Head of caudate nucleus (tissue), 42 donors: ENCODE measurements around the gene TOR4A.

Experiments used
- DNase-seq, 42 donors: peaks; one replicate each; pipeline versions ENCODE4 v3.0.0 to v3.0.0-alpha.2; 2020 to 2021; ENCODE audit warnings: mixed read lengths in 7 of 42
- intact Hi-C: fragments of 100-400 bp; cut with DNase I; formaldehyde crosslinking; loops from one replicate; pipeline ENCODE4 v1.15.0; 2022

TOR4A gene

DNA sequence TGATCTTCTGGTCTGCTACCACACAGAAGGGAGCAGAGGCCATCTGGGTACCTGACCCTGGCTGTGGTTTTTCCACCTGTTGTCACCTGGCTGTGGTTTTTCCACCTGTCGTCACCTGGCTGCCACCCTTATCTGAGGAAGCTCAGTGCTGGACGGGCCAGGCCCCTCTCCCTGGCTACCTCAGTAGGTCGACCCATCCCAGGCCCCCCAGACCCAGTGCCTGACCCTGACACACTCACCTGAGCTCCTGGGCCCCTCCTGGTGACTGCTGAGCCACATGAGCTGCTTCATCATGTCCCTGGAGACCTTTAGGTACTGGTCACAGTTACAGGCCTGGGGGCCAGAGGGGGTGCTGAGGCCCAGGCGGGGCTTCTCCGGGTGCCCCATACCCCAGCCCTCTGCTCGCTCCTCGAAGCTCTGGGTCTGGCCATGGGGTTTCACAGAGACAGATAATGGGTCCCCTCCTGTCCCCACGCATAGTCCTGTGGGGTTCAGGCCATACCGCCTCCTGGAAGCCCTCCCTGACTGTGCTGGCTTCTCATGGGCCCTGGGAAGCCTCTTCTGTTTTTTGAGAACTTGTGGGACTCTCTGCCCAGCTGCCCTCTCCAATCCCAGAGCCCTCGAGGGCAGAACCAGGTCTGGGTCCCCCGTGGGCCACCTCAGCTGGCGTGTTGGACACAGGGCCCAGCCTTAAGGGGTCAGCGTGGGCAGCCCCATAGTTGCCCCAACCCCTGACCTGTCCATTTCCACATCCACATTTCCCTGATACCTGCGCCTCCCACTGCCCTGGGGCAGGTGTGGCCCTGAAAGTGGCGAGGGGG lies 32.1 kb downstream of the TOR4A start:
- intact Hi-C loops = loop anchor here (10.0 kb wide), 1 partner anchor 115 kb away; the partner anchor contains the start of genes EXD3 and NOXA1
- DNase-seq = peak in 3 of 42 donors; percentile 7 to 40 (median 15)

DNA sequence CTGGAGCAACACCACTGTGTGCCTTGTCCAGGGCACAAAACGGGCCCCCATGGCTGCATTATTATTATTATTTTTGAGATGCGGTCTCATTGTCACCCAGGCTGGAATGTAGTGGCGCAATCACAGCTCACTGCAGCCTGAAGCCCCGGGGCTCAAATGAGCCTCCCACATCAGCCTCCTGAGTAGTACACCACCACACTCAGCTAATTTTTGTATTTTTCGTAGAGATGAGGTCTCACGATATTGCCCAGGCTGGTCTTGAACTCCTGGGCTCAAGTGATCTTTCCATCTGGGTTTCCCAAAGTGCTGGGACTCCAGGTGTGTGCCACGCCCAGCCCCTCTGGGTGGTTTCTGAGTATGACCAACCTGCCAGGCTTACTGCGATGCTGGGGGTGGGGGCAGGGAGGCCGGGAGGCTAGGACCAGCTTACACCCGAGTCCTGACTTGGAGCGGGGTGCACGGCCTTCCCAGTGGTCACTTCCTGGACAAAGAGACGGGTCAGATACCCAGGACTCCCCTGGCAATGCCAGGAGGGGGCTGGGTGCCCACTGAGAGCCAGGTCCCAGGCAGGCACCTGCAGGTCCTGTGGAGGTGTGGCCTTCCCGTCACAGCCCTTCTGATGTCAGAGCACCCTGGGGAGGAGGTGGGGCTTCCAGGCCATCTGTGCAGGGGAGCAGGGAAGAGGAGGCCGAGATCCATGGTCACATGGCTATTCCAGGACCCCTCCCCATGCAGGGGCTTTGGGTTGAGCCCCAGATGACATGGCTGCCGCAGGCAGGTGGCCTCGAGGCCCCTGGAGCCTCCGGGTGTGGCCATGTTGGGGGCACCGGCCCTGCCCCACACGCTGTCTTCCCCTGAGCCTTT lies 32.9 kb downstream of the TOR4A start:
- intact Hi-C loops = no loop called here
- peak in 3 of 42 donors; percentile 8 to 30 (median 27) for DNase-seq

DNA sequence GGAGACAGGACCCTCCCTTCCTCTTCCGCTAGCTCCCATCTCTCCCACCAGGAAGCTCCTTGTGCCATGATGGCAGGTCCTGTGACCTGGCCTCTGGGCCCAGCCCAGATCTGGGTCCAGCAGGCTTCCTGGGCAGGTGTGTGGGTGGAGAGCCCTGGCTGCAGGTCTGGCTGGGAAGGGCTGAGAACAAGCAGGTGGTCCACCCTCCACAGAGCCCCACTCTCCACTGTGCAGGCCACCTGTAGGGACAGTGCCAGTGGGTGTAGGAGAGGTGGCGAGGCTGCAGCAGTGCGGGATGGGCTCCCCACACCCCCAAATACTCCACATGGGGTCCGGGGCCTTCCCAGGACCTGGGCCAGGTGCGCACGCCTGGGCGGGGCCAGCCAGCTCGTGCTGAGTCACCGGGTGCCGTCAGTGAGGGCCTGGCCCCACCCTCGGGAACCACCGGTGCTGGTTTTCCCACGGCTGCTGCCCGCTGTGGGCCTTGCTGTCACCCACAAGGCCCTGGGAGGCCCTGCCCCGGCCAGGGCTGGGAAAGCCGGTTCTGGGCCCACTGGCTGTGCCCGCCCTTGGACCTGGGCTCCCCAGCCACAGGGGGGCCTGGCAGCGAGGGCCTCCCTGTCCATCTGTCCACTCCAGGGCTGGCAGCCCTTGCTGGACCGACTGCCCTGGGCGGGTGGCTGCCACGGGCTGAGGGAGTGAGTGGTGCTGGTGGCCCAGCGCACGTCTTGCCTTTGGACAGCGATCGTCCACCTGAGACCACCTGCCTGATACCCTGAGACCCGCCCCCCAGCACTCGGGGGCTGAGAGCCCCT lies 33.9 kb downstream of the TOR4A start:
- intact Hi-C loops = no loop called here
- peak in 9 of 42 donors; percentile 1 to 42 (median 13) for DNase-seq

DNA sequence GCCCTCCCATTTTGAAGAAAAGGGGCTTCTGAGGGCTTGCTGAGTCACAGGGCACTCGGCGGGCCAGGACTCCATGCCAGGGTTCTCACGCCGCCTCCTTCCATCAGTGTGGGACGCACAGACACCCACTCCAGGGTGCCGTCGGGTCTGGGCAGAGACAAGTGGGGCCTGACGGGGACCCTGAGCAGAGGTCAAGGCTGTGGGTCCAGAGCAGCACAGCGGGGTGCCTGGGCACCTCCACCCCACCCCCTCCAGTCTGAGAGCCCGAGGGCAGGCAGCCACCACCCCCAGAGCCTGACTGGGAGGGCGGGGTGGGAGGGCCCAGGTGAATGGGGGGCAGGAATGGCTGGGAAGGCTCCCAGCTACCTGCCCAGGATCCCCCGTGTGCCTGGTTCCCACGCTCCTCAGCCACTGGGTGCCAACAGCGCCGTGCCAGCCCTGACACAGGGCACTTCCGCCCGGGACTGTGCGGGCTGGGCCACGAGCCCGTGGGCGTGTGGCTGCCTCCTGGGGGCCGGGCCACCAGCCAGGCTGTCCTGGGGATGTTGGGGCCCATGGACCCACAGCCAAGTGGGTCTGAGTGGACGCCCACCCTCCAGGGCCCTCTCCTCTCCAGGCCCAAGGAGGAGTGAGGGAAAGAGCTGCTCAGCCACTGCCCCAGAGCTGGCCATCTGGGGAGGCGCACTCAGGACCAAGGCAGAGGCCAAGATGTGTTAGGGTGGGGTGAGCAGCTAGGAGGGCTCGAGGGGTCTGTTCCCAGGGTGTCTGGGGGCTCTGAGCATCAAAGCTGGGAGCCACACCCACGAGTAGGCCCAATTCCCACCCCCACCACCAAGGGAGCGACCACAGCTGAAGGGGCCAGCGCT lies 34.7 kb downstream of the TOR4A start:
- peak in 6 of 42 donors; percentile 2 to 36 (median 14) for DNase-seq
- intact Hi-C loops = no loop called here

DNA sequence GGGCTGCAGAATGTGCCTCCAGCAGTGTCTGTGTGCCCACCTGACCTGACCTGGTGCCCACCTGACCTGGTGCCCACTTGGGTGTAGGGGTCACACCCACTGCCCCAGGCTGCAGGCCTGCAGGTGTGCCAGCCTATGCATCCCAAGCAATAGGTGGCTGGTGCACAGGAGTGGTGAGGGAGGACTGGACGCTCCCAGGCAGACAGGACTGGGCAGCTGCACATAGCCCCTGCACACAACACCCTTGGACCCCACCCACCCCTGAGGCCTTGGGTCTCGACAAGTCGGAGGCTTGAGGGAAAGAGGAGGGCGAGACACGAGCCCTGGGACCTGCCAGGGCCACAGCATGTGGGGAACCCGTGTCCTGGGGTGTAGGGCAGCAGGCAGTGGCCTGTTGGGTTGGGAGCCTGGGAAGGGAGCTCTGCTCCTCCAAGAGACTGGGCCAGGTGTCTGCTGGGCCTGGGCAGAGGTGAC lies 35.4 kb downstream of the TOR4A start:
- intact Hi-C loops = no loop called here

DNA sequence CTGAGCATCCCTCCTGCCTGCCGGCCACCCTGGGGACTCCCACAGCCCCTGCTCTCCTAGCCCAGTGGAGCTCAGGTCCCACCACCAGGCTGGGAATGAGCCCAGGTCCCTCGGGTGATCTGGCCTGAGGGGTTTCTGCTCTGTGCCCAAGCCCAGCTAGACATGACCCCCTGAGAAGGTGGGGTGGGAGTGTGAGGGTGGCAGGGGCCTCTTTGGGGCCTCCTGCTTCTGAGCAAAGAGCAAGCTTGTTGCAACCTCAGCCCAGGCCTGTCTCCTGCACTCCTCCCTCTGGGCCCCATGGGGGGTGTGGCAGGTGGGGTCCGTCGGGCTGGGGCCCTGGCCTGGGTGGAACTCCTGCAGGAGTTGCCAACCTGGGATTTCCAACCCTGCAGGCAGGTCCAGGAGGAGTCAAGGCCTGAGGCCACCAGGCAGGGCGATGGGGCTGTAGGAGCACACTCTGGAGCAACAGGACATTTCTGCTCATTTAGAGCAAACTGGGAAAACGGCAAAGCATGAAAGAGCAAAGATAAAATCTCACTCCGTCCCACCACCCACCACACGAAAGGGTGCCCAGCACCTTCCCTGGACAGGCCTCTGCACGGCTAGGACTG lies 35.9 kb downstream of the TOR4A start:
- DNase-seq = peak in 6 of 42 donors; percentile 2 to 41 (median 14)
- intact Hi-C loops = no loop called here

More for the DNA sequence above, 35.4 kb downstream of the TOR4A start:
- peak in 8 of 42 donors; percentile 2 to 37 (median 22) for DNase-seq

DNA sequence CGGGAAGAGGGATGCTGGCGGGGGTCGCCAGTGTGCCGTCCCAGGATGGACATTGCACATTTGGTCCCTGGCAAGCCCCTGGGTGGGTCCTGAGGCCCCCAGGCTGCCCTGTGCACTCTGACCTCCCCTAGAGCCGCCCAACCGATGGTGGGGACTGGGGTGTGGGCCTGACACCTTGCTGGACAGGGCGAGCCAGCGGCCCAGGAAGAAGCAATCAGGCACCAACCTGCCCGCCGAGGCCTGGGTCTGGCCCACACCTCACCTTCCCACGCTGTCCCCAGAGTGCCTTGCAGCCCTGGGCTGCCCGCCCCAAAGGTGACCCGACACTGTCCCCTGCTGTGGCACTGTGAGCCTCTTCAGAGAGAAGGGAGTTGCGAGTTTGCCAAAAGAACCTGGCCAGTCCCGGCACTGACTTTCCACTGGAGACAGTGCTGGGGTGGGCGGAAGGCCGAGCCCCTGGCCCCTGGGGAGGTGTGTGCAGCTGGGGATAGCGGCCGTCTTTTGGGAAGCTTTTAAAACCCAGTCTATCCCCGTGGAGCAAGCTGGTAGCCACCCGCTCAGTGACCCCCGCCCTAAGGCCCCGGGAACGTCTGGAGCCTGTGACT lies 36.5 kb downstream of the TOR4A start:
- intact Hi-C loops = no loop called here
- DNase-seq = peak in 5 of 42 donors; percentile 2 to 37 (median 25)

DNA sequence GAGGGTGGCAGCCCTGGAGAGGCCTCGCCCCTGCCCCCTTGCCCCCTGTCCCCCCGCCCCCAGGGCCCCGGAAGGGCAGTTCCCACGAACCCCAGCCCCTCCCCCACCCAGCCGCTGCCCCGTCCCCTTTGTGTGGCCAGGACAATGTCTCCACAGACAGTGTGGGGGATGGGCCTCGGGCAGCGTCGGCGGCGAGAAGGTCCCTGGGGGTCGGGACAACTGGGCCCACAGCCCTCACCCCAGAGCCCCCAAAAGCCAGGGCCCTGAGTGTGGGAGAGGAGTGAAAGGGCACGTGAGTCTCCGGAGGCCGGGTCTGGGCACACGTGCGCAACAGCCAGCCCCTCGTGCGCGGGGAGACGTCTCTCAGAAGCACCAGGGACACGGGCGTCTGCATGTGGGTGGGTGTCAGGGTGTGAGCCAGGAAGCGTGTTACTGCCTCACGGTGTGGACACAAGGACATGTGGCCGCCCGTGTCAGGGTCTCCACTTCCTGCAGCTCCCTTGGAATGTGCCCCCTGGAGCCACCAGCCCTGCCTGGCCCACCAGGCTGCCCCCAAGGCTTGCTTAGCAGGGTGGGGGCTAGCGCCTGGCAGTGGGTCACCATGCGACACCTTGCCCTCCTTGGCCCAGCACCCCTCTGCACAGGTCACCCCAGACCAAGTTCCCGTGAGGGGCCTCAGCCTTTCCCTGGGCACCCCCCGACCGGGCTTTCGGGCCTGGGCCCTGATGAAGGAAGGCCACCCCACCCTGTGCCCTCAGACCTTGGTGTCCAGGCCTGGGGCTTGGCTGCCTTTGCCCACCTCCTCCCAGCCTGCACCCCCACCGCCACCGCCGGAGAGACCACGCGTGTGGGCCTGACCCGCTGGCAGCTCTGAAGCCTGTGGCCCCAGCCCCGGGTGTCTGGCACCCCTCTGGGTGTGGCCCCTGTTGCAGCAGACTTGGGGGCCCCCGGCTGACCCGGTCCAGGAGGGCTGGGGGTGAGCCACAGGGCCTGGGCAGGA lies 37.3 kb downstream of the TOR4A start:
- intact Hi-C loops = no loop called here
- peak in 8 of 42 donors; percentile 2 to 38 (median 20) for DNase-seq

DNA sequence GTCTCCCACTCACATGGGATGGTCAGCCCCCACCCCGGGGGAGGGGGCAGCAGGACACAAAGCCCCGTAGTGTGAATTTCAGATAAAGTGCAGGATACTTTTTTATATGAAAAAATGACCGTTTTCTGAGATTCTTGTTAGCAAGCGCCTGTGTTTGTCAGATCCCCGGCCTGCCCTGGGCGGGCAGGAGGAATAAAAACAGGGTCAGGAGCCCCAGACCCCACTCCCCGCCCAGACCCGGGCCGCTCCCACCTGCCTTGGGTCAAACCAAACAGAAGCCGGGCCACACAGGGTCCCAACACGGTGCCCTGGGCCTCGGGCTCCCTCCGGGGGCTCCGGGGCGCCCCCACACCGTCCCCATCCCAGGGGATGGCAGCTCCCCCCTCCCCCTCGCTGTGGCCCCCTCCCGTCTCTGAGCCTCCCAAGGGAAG lies 38.1 kb downstream of the TOR4A start:
- intact Hi-C loops = no loop called here
- DNase-seq = peak in 1 of 42 donors; percentile 19

DNA sequence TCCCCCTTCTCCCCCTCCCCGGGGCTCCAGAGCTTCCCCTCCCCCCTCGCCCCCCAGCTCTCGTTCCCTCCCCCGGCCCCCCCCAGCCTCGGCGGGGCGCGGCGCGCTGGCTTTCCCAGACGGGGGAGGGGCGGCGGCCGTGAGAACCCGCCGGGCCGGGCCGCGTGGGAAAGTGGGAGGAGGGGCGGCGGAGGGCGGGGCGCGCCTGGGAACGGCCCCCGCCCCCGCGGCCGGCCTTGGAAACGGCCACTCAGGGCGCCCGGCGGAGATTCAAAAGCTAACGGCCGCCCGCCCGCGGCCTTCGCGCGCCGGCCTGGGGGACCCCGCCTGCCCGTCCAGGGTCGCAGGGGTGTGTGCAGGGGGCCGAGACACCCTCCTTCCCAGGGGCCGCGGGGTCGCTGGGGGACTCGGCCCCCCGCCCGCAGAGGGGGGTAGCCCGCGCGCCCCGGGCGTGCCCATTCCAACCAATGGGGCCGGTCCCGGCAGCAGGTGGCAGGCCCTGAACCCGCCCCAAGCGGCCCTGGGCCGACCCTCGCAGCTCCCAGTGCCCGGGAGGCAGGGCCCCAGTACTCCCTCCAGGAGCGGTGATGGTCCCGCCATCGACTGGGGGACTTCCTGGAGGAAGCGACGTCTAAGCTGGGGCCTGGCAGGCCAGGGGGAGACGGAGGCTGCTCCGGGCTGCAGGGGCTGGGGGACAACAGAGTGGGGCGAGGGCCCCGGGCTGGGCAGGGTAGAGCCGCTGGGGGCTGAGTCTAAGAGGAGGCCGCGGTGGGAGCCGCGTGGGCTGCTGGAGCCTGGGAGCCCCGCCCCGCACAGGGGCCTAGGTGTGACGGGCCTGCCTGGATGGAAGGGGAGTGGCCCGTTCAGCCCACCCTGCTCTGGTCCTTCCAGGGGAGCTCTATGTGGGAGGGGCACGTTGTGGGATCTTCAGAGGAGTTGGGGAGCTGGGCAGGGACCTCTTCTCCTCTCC lies 38.8 kb downstream of the TOR4A start:
- intact Hi-C loops = no loop called here
- peak in 7 of 42 donors; percentile 2 to 55 (median 24) for DNase-seq

DNA sequence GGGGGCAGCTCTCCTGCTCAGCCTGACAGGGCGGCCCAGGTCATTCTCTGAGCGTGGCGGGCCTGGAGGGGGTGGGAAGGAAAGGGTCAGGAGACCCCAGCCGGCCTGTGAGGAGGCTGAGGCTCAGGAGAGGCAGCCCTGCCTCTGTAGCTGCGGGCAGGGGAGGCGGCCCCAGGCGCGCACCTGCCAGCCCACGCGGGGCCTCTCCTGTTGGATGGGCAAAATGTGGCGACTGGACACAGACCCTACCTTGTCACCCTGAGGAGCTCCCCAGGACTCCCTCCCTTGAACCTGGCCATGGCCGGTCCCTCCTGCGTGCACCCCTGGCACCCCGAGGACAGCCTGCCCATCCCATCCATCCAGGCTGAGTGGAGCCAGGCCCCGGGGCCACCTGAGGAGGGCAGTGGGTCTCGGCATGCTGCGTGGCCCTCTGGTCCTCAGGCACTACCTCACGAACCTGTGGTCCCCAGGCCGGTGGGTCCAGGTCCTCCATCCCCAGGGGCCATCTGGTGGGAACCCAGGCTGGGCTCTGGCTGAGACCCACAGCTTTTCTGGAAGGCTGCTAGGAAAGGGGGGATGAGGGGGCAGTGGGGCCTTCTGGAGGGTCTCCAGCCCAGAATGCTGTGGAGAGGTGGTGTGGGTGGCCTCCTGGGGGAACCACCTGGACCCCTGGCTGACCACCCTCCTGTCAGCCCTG lies 39.6 kb downstream of the TOR4A start:
- intact Hi-C loops = no loop called here
- DNase-seq = peak in 3 of 42 donors; percentile 1 to 38 (median 24)

DNA sequence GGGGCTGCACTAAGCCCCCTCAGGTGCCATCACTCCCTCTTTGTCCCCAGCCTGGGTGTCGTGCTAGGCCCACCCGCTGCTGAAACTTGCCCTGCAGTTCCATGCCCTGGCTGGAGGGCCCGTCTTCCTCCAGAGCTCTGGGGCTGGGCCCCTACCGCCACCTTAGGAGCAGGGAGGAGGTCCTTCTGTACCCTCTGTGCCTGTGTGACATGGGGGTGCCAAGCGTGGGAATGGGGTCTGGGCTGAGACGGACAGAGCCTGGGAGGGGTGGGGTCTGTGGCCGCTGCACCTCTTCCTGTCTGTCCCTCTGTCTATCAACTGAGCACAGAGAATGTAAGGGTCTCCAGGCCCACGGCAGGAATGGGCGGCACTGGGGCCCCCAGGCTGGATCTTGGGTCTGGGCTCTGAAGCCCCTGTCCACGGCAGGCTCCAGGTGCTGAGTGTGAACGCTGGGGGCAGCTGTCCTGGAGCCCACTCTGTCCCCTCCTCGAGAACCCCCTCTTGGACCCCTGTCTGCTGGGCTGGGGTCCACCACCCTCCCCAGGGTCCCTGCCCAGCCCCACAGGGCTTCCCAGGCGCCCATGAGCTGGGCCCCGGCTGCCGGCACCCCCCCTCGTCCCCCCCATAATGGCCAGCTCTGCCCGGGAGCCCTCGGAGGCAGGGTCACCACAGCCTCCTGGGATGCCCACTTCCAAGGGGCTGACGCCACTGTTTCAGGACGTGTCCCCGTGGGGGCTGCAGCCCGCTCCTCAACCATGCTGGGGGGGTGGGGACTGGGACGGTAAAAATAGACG lies 40.4 kb downstream of the TOR4A start:
- intact Hi-C loops = no loop called here
- DNase-seq = peak in 2 of 42 donors; percentile 24 to 27

DNA sequence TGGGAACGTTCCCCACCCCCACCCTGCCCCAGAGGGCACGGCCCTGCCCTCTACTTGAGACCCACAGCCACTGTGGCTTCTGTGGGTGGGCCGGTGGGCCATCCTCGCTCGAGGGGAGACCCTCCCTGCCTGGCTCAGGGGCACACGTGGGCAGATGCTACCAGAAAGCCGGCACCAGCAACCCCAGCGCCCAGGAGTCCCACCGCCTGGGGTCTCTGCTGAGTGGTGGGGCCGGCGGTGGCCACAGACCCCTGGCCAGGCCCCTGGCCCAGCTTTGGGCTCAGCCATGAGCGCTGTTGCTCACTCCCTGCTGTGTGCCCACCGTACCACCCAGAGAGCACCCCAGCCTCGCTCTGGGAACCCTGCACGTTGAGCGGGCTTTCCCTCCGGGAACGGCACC lies 41.1 kb downstream of the TOR4A start:
- peak in 2 of 42 donors; percentile 32 to 39 for DNase-seq
- intact Hi-C loops = no loop called here
